ENCODE measurements around the gene MGST2.
A peak's percentile ranks its signal among the peaks of the same experiment; 100 is the strongest.
"Not testable (repeated sequence)": the region's sequence is repeated elsewhere in the genome, so short reads cannot be mapped to it uniquely, and the experiment has no call there.

The MGST2 gene

GRCh38 chr4:139633195-139633594 is 32.4 kb upstream of the MGST2 start (continued):
- TF ChIP-seq, protein P1, sequence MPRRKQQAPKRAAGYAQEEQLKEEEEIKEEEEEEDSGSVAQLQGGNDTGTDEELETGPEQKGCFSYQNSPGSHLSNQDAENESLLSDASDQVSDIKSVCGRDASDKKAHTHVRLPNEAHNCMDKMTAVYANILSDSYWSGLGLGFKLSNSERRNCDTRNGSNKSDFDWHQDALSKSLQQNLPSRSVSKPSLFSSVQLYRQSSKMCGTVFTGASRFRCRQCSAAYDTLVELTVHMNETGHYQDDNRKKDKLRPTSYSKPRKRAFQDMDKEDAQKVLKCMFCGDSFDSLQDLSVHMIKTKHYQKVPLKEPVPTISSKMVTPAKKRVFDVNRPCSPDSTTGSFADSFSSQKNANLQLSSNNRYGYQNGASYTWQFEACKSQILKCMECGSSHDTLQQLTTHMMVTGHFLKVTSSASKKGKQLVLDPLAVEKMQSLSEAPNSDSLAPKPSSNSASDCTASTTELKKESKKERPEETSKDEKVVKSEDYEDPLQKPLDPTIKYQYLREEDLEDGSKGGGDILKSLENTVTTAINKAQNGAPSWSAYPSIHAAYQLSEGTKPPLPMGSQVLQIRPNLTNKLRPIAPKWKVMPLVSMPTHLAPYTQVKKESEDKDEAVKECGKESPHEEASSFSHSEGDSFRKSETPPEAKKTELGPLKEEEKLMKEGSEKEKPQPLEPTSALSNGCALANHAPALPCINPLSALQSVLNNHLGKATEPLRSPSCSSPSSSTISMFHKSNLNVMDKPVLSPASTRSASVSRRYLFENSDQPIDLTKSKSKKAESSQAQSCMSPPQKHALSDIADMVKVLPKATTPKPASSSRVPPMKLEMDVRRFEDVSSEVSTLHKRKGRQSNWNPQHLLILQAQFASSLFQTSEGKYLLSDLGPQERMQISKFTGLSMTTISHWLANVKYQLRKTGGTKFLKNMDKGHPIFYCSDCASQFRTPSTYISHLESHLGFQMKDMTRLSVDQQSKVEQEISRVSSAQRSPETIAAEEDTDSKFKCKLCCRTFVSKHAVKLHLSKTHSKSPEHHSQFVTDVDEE (CRISPR knock-in tag; IDR thresholded peaks at IDR 0.05), result no peak

DNA sequence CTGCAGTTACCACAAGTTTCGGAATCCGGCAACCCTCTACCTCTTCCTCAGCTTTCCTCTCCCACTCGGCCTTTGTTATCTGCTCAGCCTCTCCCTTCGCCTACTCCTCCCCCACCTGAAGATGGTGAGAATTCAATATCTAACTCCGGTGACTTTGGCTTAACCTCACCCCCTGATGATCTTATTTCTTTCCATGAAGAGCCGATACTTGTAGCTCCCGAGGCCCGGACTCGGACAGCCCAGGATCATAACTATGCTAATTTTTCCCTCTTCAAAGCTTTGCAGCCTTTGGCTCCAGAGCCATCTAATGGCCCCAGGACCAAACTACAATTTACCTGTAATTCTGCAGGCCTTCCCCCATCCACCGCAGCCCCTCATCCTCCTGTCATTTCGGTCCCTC is 32.0 kb upstream of the MGST2 start:
- TF ChIP-seq ISL1 (CRISPR knock-in tag; IDR thresholded peaks at IDR 0.05) (no peak), GLIS3 (CRISPR knock-in tag; IDR thresholded peaks at IDR 0.05) (no peak), RARB (CRISPR knock-in tag; IDR thresholded peaks at IDR 0.05) (no peak), ARNTL (CRISPR knock-in tag; IDR thresholded peaks at IDR 0.05; ENCODE audit: borderline replicate concordance, low read depth) (no peak), CREB5 (CRISPR knock-in tag; IDR thresholded peaks at IDR 0.05; ENCODE audit: low read depth) (no peak), TOX (CRISPR knock-in tag; IDR thresholded peaks at IDR 0.05; ENCODE audit: borderline replicate concordance) (no peak)
- peak; percentile 58; the same call in 2 of the 3 replicates for ATAC-seq

GRCh38 chr4:139635966-139636365 is 29.7 kb upstream of the MGST2 start:
- ATAC-seq, result no peak
- TF ChIP-seq POU6F1 (CRISPR knock-in tag; IDR thresholded peaks at IDR 0.05; ENCODE audit: borderline replicate concordance, low read depth) (no peak), PPARA (CRISPR knock-in tag; IDR thresholded peaks at IDR 0.05; ENCODE audit: borderline replicate concordance) (no peak), TOX (CRISPR knock-in tag; IDR thresholded peaks at IDR 0.05; ENCODE audit: borderline replicate concordance) (no peak), ESRRG (CRISPR knock-in tag; IDR thresholded peaks at IDR 0.05) (no peak), ZC3H10 (CRISPR knock-in tag; IDR thresholded peaks at IDR 0.05) (no peak), TCF4 (CRISPR knock-in tag; IDR thresholded peaks at IDR 0.05; ENCODE audit: borderline replicate concordance) (no peak), ZFP3 (CRISPR knock-in tag; IDR thresholded peaks at IDR 0.05) (no peak), GLIS3 (CRISPR knock-in tag; IDR thresholded peaks at IDR 0.05) (no peak), BACH2 (CRISPR knock-in tag; IDR thresholded peaks at IDR 0.05; ENCODE audit: borderline replicate concordance) (no peak), ZNF70 (CRISPR knock-in tag; IDR thresholded peaks at IDR 0.05) (no peak), ZFP30 (CRISPR knock-in tag; IDR thresholded peaks at IDR 0.05) (no peak), ISL1 (CRISPR knock-in tag; IDR thresholded peaks at IDR 0.05) (no peak)
- TF ChIP-seq, protein P2, sequence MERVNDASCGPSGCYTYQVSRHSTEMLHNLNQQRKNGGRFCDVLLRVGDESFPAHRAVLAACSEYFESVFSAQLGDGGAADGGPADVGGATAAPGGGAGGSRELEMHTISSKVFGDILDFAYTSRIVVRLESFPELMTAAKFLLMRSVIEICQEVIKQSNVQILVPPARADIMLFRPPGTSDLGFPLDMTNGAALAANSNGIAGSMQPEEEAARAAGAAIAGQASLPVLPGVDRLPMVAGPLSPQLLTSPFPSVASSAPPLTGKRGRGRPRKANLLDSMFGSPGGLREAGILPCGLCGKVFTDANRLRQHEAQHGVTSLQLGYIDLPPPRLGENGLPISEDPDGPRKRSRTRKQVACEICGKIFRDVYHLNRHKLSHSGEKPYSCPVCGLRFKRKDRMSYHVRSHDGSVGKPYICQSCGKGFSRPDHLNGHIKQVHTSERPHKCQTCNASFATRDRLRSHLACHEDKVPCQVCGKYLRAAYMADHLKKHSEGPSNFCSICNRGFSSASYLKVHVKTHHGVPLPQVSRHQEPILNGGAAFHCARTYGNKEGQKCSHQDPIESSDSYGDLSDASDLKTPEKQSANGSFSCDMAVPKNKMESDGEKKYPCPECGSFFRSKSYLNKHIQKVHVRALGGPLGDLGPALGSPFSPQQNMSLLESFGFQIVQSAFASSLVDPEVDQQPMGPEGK (CRISPR knock-in tag; IDR thresholded peaks at IDR 0.05; ENCODE audit: borderline replicate concordance), result no peak
- TF ChIP-seq, protein P3, sequence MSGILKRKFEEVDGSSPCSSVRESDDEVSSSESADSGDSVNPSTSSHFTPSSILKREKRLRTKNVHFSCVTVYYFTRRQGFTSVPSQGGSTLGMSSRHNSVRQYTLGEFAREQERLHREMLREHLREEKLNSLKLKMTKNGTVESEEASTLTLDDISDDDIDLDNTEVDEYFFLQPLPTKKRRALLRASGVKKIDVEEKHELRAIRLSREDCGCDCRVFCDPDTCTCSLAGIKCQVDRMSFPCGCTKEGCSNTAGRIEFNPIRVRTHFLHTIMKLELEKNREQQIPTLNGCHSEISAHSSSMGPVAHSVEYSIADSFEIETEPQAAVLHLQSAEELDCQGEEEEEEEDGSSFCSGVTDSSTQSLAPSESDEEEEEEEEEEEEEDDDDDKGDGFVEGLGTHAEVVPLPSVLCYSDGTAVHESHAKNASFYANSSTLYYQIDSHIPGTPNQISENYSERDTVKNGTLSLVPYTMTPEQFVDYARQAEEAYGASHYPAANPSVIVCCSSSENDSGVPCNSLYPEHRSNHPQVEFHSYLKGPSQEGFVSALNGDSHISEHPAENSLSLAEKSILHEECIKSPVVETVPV (CRISPR knock-in tag; IDR thresholded peaks at IDR 0.05), result no peak

- not testable (repeated sequence) for ATAC-seq
These were observed 27.3 kb upstream of the MGST2 start for GRCh38 chr4:139638306-139638705.

- ATAC-seq, result no peak
- no peak for TF ChIP-seq BACH2 (CRISPR knock-in tag; IDR thresholded peaks at IDR 0.05; ENCODE audit: borderline replicate concordance)
- no peak for TF ChIP-seq GLIS3 (CRISPR knock-in tag; IDR thresholded peaks at IDR 0.05)
- TF ChIP-seq CSDC2 (CRISPR knock-in tag; IDR thresholded peaks at IDR 0.05), result no peak
- no peak for TF ChIP-seq ZC3H10 (CRISPR knock-in tag; IDR thresholded peaks at IDR 0.05)
- TF ChIP-seq, protein P2 (CRISPR knock-in tag; IDR thresholded peaks at IDR 0.05; ENCODE audit: borderline replicate concordance), result no peak
- no peak for TF ChIP-seq ZFP3 (CRISPR knock-in tag; IDR thresholded peaks at IDR 0.05)
- TF ChIP-seq ZNF565 (CRISPR knock-in tag; conservative IDR thresholded peaks at IDR 0.05; ENCODE audit: low read depth), result no peak
These were observed 26.0 kb upstream of the MGST2 start for GRCh38 chr4:139639654-139640053.

Data from SK-N-SH treated with all-trans-retinoic acid at 6 μM for 48 hours (cell line).